Measurements from ENCODE around the gene SPINK1.

SPINK1 gene, protein sequence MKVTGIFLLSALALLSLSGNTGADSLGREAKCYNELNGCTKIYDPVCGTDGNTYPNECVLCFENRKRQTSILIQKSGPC

DNA sequence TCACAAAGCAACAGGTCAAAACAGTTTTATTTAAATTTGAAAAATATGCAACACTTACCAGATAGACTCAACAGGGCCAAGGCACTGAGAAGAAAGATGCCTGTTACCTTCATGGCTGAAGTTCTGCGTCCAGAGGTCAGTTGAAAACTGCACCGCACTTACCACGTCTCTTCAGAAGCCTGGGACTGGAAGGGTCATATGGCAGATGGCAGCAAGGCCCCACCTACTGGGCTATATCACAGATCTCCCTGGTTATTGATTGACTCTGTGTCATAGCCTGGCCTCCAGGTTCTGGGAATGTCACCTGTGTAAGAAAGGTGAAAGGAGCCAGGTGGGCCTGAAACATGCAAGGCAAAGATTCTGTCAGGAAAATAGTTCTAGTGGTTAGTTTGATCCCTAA is at the start of gene SPINK1:
Gene SPINK1 (minus strand): TSS at position 207 of the 400 bp plus-strand sequence. CDS start 94 bp downstream, at position 113.
- no peak for DNase-seq (ENCODE audit: extremely low spot score)
- TF ChIP-seq, protein P1, sequence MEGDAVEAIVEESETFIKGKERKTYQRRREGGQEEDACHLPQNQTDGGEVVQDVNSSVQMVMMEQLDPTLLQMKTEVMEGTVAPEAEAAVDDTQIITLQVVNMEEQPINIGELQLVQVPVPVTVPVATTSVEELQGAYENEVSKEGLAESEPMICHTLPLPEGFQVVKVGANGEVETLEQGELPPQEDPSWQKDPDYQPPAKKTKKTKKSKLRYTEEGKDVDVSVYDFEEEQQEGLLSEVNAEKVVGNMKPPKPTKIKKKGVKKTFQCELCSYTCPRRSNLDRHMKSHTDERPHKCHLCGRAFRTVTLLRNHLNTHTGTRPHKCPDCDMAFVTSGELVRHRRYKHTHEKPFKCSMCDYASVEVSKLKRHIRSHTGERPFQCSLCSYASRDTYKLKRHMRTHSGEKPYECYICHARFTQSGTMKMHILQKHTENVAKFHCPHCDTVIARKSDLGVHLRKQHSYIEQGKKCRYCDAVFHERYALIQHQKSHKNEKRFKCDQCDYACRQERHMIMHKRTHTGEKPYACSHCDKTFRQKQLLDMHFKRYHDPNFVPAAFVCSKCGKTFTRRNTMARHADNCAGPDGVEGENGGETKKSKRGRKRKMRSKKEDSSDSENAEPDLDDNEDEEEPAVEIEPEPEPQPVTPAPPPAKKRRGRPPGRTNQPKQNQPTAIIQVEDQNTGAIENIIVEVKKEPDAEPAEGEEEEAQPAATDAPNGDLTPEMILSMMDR (IDR thresholded peaks at IDR 0.05; ENCODE audit: control extremely low read depth, extremely low read depth, low read depth, missing control alignments), result no peak
- CTCF ChIA-PET, result interaction anchor here (2.2 to 2.8 kb wide), 2 partner anchors 9 to 13 kb away, joined by 7 to 13 read pairs; no protein-coding TSS in a partner anchor
- POLR2A ChIA-PET, result no interaction called here

DNA sequence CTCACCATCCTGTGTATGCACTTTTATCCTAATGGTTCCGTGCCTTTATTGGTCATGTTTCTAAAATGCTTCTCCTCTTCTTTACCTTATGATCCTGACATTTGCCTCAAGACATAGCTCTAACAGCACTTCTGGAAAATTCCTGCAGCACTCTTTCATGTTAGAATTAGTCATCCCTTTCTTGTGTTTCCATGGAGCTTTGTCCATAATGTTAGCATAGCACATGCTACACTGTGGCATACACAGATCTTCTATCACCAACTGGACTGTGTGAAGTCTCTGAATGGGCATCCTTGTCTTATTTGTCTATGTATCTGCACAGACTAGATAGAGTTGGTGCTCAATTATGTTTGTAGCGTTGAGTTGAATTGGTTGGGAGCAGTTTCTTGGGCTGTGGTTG is 49.0 kb upstream of the SPINK1 start:
- no peak for DNase-seq (ENCODE audit: extremely low spot score)
- POLR2A ChIA-PET, result no interaction called here
- CTCF ChIA-PET, result interaction anchor here (0.9 to 1.2 kb wide), 2 partner anchors 10 to 22 kb away, joined by 3 read pairs; no protein-coding TSS in a partner anchor
- TF ChIP-seq, protein P1 (IDR thresholded peaks at IDR 0.05; ENCODE audit: control extremely low read depth, extremely low read depth, low read depth, missing control alignments), result no peak

DNA sequence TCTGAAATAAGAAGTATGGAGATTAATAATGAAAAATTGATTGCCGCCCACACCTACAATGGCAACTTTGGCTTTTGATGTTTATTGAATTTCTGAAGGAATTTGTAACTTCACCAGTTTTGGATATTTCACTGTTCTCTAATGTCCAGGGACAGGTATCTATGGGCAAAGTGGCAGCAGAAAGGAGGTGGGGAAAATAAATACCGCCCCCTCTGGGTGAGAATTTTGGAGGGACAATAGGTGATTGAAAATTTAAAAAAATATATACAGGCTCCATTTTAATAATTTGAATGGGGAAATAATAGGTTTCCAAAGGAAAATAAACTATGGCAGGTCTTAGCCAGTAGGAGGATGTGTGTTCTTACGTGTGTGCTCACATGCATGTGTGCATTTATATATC is 48.3 kb upstream of the SPINK1 start:
- no peak for DNase-seq (ENCODE audit: extremely low spot score)
- POLR2A ChIA-PET, result no interaction called here
- CTCF ChIA-PET, result no interaction called here
- TF ChIP-seq, protein P1 (IDR thresholded peaks at IDR 0.05; ENCODE audit: control extremely low read depth, extremely low read depth, low read depth, missing control alignments), result no peak

DNA sequence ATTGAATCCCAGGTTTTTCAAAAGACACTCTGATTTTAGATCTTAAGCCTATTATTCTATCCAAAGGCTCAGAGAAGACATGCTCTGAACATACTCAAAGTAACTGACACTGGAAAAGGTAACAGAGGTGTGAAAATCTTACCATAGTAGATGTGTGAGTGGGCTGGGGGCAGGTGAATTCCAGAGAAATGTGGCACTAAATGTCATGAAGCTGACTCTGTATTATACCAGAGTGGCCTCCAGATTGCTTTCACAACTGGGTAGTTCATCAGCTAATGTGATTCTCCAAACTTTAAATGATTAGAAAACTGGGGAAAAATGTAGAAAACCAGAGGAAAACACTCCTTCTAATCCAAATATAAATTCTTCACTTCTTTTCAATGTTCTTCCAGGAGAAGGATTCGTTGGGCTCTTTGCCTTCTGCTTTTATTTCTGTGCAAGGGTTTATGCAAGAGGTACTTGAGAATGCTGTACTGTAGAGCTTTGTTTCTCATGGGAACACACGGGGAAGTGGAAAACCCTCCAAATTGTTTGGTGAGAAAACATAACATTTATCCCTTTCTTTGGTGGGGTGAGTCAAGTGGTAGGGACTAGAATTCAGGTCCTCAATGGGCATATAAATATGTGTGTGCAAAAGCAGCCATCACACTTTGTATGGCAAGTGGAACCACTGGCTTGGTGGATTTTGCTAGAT is 46.7 kb upstream of the SPINK1 start, which contains the start of gene SCGB3A2:
Gene SCGB3A2 (plus strand): TSS at position 646 of the 694 bp plus-strand sequence. CDS start 93 bp downstream, outside the sequence.
- ChIA-PET CTCF (interaction anchor here (0.7 to 0.8 kb wide), 2 partner anchors 9 to 20 kb away, joined by 3 read pairs; no protein-coding TSS in a partner anchor), POLR2A (no interaction called here)
- no peak for DNase-seq (ENCODE audit: extremely low spot score)
- TF ChIP-seq, protein P1 (IDR thresholded peaks at IDR 0.05; ENCODE audit: control extremely low read depth, extremely low read depth, low read depth, missing control alignments), result no peak

DNA sequence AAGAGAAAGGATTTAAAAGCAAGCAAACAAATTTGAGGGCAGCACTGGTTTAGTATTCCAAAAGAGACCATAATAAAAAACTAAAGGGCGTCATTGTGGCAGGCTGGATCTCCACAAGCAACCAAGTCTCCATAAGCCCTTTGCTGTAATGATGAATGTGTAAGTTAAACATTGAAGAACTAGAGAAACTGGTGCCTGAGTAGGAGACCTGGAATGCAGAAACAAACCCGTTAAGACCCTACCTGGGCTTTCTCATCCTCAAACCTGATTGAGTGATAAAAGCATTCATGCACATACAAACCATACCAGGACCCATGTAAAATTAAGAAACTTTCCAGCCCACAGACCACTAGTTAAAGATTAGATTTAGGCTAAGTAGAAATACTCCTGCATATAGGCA is 45.2 kb upstream of the SPINK1 start:
- ChIA-PET POLR2A (no interaction called here), CTCF (no interaction called here)
- no peak for DNase-seq (ENCODE audit: extremely low spot score)
- TF ChIP-seq, protein P1 (IDR thresholded peaks at IDR 0.05; ENCODE audit: control extremely low read depth, extremely low read depth, low read depth, missing control alignments), result no peak

DNA sequence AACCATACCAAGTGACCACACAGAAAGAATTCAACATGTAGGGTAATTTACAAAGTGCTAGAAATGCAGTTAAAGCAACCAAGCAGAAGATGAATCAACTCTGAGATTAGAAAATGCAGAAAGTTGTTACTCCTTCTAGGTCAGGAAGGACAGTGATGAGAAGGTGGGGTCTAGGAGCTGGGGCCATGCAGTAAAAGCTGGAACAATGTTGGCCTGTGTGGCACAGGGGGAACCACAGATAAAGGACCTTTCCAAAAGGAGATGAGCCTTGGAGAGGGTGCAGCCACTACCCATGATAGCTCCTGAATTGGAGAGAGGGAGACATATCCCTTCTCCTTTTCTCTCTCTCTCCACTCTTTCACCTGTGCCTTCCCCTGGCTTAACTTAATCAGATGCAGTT is 44.7 kb upstream of the SPINK1 start:
- TF ChIP-seq, protein P1 (IDR thresholded peaks at IDR 0.05; ENCODE audit: control extremely low read depth, extremely low read depth, low read depth, missing control alignments), result no peak
- ChIA-PET POLR2A (no interaction called here), CTCF (no interaction called here)
- no peak for DNase-seq (ENCODE audit: extremely low spot score)
